K562 (cell line): Measurements from ENCODE around the gene NR6A1. TPM values are rescaled to one million over a fixed set of nuclear protein-coding genes. Genes with fewer than 3 reads are reported as not detected.

Experiments used
- ATAC-seq: fragments of 200-7000 bp; cut with Tn5 transposase; 3 replicates; pipeline ENCODE4 v1.9.1; 2020; ENCODE audit warnings: moderate library complexity
- BruUV-seq: library from RNA; stranded (reverse); fragments of 400-500 nt; replicated peaks from 2 replicates; lab custom pipeline; 2021; lab: Mats Ljungman, UMichigan
- CTCF ChIA-PET: fragments of 300-600 bp; formaldehyde crosslinking; extraction: SDS; loops from one replicate; lab custom pipeline; 2021; ENCODE audit warnings: low intra/inter-chr PET ratio; lab: Yijun Ruan, JAX
- POLR2A ChIA-PET: fragments of 300-600, 350-650 bp; sonication (Branson Sonifier 250); formaldehyde crosslinking; extraction: SDS; loops from one replicate; lab custom pipeline; 2021; ENCODE audit warnings: antibody characterized with exemption, inconsistent platforms; lab: Yijun Ruan, JAX
- DNase-seq, 4 experiments: peaks; one replicate each; pipeline versions ENCODE4 v3.0.0 to v3.0.0-alpha.2; 2011 to 2018; ENCODE audit warnings: low spot score in 3 of 4, mixed read lengths in 3 of 4; ENCODE audit errors: extremely low read depth in 1 of 4
- FAIRE-seq: peaks from 2 replicates; lab custom pipeline; 2011; peaks lifted over from hg19 to GRCh38; lab: Jason Lieb, UNC
- H2AFZ ChIP-seq: 2 replicates; pipeline ENCODE4 v1.6.0; 2011; ENCODE audit warnings: low read depth, low read length, control low read depth, inconsistent platforms
- H3K27ac ChIP-seq: fragments of 200-600 bp; 3 replicates; pipeline ENCODE4 v1.8.0; 2011; ENCODE audit warnings: low read depth, mild to moderate bottlenecking, control low read depth, inconsistent platforms, low read length, moderate library complexity, mixed read lengths; ENCODE audit errors: extremely low read depth
- H3K27me3 ChIP-seq, 2 experiments: fragments of 300-600 bp in 1 of 2; 2 replicates in 1 of 2; 3 replicates in 1 of 2; pipeline versions ENCODE4 v1.6.0 to v1.8.0; 2011; ENCODE audit warnings: inconsistent platforms in 2 of 2, low read length in 2 of 2, mild to moderate bottlenecking in 1 of 2, mixed read lengths in 1 of 2, moderate library complexity in 1 of 2; ENCODE audit not compliant: control insufficient read depth in 2 of 2, insufficient read depth in 2 of 2
- H3K36me3 ChIP-seq: fragments of 300-600 bp; 3 replicates; pipeline ENCODE4 v1.8.0; 2011; ENCODE audit warnings: mild to moderate bottlenecking, low read length, inconsistent platforms; ENCODE audit not compliant: control insufficient read depth, insufficient read depth
- H3K4me1 ChIP-seq, 2 experiments: fragments of 200-600 bp in 1 of 2; replicated peaks in 1 of 2; 2 replicates in 1 of 2; 3 replicates in 1 of 2; pipeline versions ENCODE4 v1.5.1 to v1.8.0; 2011; ENCODE audit warnings: inconsistent platforms in 2 of 2, low read length in 2 of 2, mild to moderate bottlenecking in 1 of 2, mixed read lengths in 1 of 2, moderate library complexity in 1 of 2; ENCODE audit not compliant: control insufficient read depth in 2 of 2, insufficient read depth in 2 of 2
- H3K4me2 ChIP-seq: 2 replicates; pipeline ENCODE4 v1.6.1; 2011; ENCODE audit warnings: low read length, control low read depth, inconsistent platforms, mixed read lengths; ENCODE audit not compliant: insufficient read depth
- H3K4me3 ChIP-seq: fragments of 200-600 bp; sonication (generic), shearing (Covaris generic); 2 replicates; pipeline ENCODE4 v1.5.1; 2016; ENCODE audit warnings: control low read depth, inconsistent platforms
- H3K79me2 ChIP-seq: fragments of 200-600 bp; 3 replicates; pipeline ENCODE4 v1.8.0; 2011; ENCODE audit warnings: low read length, inconsistent platforms; ENCODE audit not compliant: control insufficient read depth, insufficient read depth
- H3K9ac ChIP-seq, 2 experiments: 2 replicates each; pipeline versions ENCODE4 v1.6.0 to v1.6.1; 2011; ENCODE audit warnings: low read depth in 2 of 2, low read length in 2 of 2, control low read depth in 1 of 2, inconsistent platforms in 1 of 2, mild to moderate bottlenecking in 1 of 2, mixed read lengths in 1 of 2; ENCODE audit not compliant: insufficient read depth in 1 of 2
- H3K9me1 ChIP-seq: one replicate; pipeline ENCODE4 v1.6.0; 2011; ENCODE audit warnings: inconsistent platforms, mild to moderate bottlenecking, low read length, moderate library complexity; ENCODE audit not compliant: control insufficient read depth, insufficient read depth
- H3K9me3 ChIP-seq: replicated peaks from 2 replicates; pipeline ENCODE4 v1.5.1; 2011; ENCODE audit warnings: low read depth, low read length, inconsistent platforms; ENCODE audit not compliant: control insufficient read depth, insufficient read depth
- H4K20me1 ChIP-seq: replicated peaks from 2 replicates; pipeline ENCODE4 v1.6.1; 2011; ENCODE audit warnings: low read length, inconsistent platforms, mixed read lengths; ENCODE audit not compliant: control insufficient read depth, insufficient read depth
- CBFA2T2 ChIP-seq: fragments of 450-650 bp; conservative IDR thresholded peaks from 2 replicates; pipeline ENCODE4 v1.6.1; 2017; ENCODE audit warnings: mild to moderate bottlenecking
- IFI16 ChIP-seq: fragments of 250-450 bp; sonication (Bioruptor Pico); IDR thresholded peaks from 2 replicates; pipeline ENCODE4 v2.1.2; 2022; ENCODE audit warnings: mild to moderate bottlenecking, inconsistent platforms
- NFIC ChIP-seq: fragments of 450-650 bp; IDR thresholded peaks from 2 replicates; pipeline ENCODE4 v1.6.1; 2017; ENCODE audit warnings: mild to moderate bottlenecking, inconsistent platforms
- PHF8 ChIP-seq: fragments of 200-600 bp; sonication (generic); IDR thresholded peaks from 2 replicates; pipeline ENCODE4 v1.6.1; 2012; ENCODE audit warnings: mixed run types, mild to moderate bottlenecking, inconsistent platforms, low read length, moderate library complexity, borderline replicate concordance
- POLR2AphosphoS5 ChIP-seq: IDR thresholded peaks from 2 replicates; pipeline ENCODE4 v1.6.1; 2011; ENCODE audit warnings: mild to moderate bottlenecking, low read depth, low read length, moderate library complexity; ENCODE audit not compliant: control insufficient read depth, insufficient read depth
- SMAD4 ChIP-seq: fragments of 250-450 bp; sonication (Bioruptor Pico); conservative IDR thresholded peaks from 2 replicates; pipeline ENCODE4 v1.8.0; 2021; ENCODE audit warnings: inconsistent platforms, mild to moderate bottlenecking, moderate library complexity
- XRCC5 ChIP-seq: fragments of 200-400 bp; formaldehyde crosslinking; IDR thresholded peaks from 2 replicates; pipeline ENCODE4 v1.6.1; 2017; ENCODE audit warnings: low read depth, mild to moderate bottlenecking, low read length
- ZNF583 ChIP-seq: fragments of 250-450 bp; sonication (Bioruptor Pico); IDR thresholded peaks from 2 replicates; pipeline ENCODE4 v1.4.0; 2020
- WGBS: fragments of 100-300 bp; shearing (Covaris generic); methylation state at CpG from one replicate; pipeline ENCODE4 v1.1.6; 2016; ENCODE audit warnings: low coverage, mixed read lengths; ENCODE audit not compliant: insufficient coverage; ENCODE audit errors: missing lambda C conversion rate; 5-methylcytosine and 5-hydroxymethylcytosine counted together
- in situ Hi-C: fragments of 300-500 bp; cut with MboI; formaldehyde crosslinking; loops from 4 replicates; pipeline ENCODE4 v1.15.0; 2018; ENCODE audit warnings: inconsistent platforms, mixed read lengths
- intact Hi-C: fragments of 100-400 bp; cut with micrococcal nuclease; formaldehyde crosslinking; loops from 2 replicates; pipeline ENCODE4 v1.14.2; 2022
- polyA plus RNA-seq, 8 experiments: library from polyadenylated mRNA; depleted of rRNA in 4 of 8; stranded (reverse) in 5 of 8; unstranded in 3 of 8; fragments of >200 nt; fragmentation: Nextera tagmentation in 2 of 8; fragmentation: Illumina TruSeq in 1 of 8; extraction: Ambion mirVana in 2 of 8; extraction: Trizol in 1 of 8; gene quantifications; 2 replicates each; pipeline versions ENCODE4 v1.2.1 to v1.2.3, GENCODE V29; 2011 to 2014; ENCODE audit warnings: inconsistent platforms in 1 of 8, missing spikeins in 1 of 8
- total RNA-seq, 7 experiments: library from RNA; depleted of rRNA in 6 of 7; stranded (reverse); fragments of >200 nt in 6 of 7; fragmentation: Illumina TruSeq in 2 of 7; extraction: Trizol in 2 of 7; gene quantifications; 2 replicates each; pipeline versions ENCODE4 v1.2.1 to v1.2.3, GENCODE V29; 2011 to 2021; ENCODE audit warnings: low replicate concordance in 1 of 7
- TF ChIP-seq, protein P1 (sequence below): sonication (generic); formaldehyde crosslinking; IDR thresholded peaks from 2 replicates; pipeline ENCODE4 v1.9.0; 2022; ENCODE audit warnings: mild to moderate bottlenecking, missing genetic modification reagents
- TF ChIP-seq, protein P2 (sequence below): fragments of 200-800 bp; sonication (Bioruptor generic); IDR thresholded peaks from 2 replicates; pipeline ENCODE4 v1.6.1; 2017; ENCODE audit warnings: missing genetic modification characterization, missing compliant biosample characterization
- TF ChIP-seq, protein P3 (sequence below): fragments of 250-450 bp; sonication (Bioruptor Pico); IDR thresholded peaks from 2 replicates; pipeline ENCODE4 v1.8.0; 2022; ENCODE audit warnings: moderate library complexity, mild to moderate bottlenecking, inconsistent platforms
- TF ChIP-seq, protein P4 (sequence below), 2 experiments: fragments of 450-650 bp in 1 of 2; sonication (generic) in 1 of 2; formaldehyde crosslinking in 1 of 2; IDR thresholded peaks in 1 of 2; conservative IDR thresholded peaks in 1 of 2; 2 replicates each; pipeline versions ENCODE4 v1.6.1 to v1.8.1; 2016 to 2023; ENCODE audit warnings: mild to moderate bottlenecking in 2 of 2, moderate library complexity in 2 of 2, inconsistent platforms in 1 of 2, missing genetic modification reagents in 1 of 2

Gene NR6A1
- total and polyA plus RNA-seq, 9 of the 15 experiments (the other 6 are each of a cell fraction or from before 2014, with no cell fraction given): 9.7 to 55.4 (median 28.3) TPM

DNA sequence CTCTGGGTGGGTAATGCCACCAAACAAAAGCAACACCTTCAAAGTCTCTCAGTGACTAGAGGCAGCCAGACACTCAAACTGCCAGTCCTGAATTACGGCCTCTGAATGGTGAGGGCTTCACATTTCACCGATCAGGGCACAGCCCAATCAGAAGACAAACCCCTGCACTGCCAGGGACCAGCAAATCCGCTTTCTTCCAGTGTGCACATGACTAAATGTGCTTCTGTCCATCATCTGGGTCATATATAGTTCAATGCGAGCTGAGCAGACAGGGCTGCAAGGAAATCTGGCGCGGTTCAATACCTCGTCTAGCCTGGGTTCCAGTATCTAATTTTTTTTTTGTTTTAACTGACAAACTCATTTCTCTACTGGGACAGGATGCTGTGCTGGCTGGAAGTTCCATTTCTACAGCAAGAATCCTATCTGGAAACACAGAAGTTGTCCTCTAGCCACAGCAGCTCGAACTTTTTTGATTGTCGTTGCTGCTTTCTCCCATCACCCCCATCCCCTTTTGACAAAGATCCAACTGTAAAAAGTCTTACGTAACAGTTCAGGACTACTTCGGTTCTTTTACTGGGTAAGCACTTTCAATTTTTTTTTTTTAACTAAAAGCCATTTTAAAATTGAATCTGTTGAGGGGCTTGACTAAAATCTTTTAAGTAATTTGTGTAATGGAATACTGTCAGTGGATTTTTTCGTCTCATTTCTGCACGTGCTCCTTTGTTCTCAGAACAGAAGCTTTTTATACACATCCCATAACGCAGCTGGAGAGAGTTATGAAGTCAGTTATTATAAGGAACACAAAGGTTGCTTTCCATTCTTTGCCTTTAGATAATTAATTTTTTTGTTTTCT is 112.7 kb downstream of the NR6A1 start:
- intact Hi-C loops: loop anchor here (2.0 kb wide), 1 partner anchor 40 kb away; no protein-coding TSS in a partner anchor
- in situ Hi-C loops: no loop called here
- Histone ChIP-seq H2AFZ (peak overlapping the region; percentile 85), H3K79me2 (peaks cover 84% of the 10 kb centered on the region), H3K9ac (peak overlapping the region; percentile 63 to 75; a peak in 3 of 4 replicates), H3K9me1 (no peaks in the 10 kb centered on the region), H3K36me3 (peaks cover 2% of the 10 kb centered on the region; the same call in 2 of the 3 replicates), H3K4me2 (peak overlapping the region; percentile 83), H3K27me3 (no peaks in the 10 kb centered on the region), H3K27ac (peak overlapping the region; percentile 86), H4K20me1 (no peaks in the 10 kb centered on the region), H3K4me3 (peak overlapping the region; percentile 39), H3K9me3 (no peaks in the 10 kb centered on the region), H3K4me1 (peaks cover 0 to 34% of the 10 kb centered on the region in 2 experiments; a peak in 4 of 5 replicates)
- ATAC-seq: peak; percentile 89
- CTCF ChIA-PET: no interaction called here
- FAIRE-seq: peak; percentile 91
- DNase-seq: peak; percentile 23 to 88 (median 55)
- 2% methylated on average over 14 of the region's 14 CpGs for WGBS
- POLR2A ChIA-PET: interaction anchor here (0.7 to 3.1 kb wide), 14 partner anchors 7 to 174 kb away, joined by 3 to 16 read pairs (median 4); no protein-coding TSS in a partner anchor
- BruUV-seq: TSS peak; percentile 81
- TF ChIP-seq, protein P1, sequence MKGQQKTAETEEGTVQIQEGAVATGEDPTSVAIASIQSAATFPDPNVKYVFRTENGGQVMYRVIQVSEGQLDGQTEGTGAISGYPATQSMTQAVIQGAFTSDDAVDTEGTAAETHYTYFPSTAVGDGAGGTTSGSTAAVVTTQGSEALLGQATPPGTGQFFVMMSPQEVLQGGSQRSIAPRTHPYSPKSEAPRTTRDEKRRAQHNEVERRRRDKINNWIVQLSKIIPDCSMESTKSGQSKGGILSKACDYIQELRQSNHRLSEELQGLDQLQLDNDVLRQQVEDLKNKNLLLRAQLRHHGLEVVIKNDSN (CRISPR knock-in tag): peak; percentile 87
- TF ChIP-seq CBFA2T2 (0 out of 2 replicates have a peak, but pooled peaks have one; percentile 13), NFIC (peak; percentile 43), POLR2AphosphoS5 (peak; percentile 79), PHF8 (0 out of 2 replicates have a peak, but pooled peaks have one; percentile 16), XRCC5 (0 out of 2 replicates have a peak, but pooled peaks have one; percentile 19), SMAD4 (CRISPR knock-in tag) (peak; percentile 19; the same call in 1 of the 2 replicates), IFI16 (CRISPR knock-in tag) (no peak), ZNF583 (CRISPR knock-in tag) (no peak)
- TF ChIP-seq, protein P2, sequence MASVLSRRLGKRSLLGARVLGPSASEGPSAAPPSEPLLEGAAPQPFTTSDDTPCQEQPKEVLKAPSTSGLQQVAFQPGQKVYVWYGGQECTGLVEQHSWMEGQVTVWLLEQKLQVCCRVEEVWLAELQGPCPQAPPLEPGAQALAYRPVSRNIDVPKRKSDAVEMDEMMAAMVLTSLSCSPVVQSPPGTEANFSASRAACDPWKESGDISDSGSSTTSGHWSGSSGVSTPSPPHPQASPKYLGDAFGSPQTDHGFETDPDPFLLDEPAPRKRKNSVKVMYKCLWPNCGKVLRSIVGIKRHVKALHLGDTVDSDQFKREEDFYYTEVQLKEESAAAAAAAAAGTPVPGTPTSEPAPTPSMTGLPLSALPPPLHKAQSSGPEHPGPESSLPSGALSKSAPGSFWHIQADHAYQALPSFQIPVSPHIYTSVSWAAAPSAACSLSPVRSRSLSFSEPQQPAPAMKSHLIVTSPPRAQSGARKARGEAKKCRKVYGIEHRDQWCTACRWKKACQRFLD (CRISPR knock-in tag): peak; percentile 59; the same call in 1 of the 2 replicates
- TF ChIP-seq, protein P3, sequence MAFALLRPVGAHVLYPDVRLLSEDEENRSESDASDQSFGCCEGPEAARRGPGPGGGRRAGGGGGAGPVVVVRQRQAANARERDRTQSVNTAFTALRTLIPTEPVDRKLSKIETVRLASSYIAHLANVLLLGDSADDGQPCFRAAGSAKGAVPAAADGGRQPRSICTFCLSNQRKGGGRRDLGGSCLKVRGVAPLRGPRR (CRISPR knock-in tag): 0 out of 2 replicates have a peak, but pooled peaks have one; percentile 16
- TF ChIP-seq, protein P4, sequence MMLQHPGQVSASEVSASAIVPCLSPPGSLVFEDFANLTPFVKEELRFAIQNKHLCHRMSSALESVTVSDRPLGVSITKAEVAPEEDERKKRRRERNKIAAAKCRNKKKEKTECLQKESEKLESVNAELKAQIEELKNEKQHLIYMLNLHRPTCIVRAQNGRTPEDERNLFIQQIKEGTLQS (IDR thresholded peaks at IDR 0.05): peak; percentile 28; the same call in 1 of the 2 replicates
- TF ChIP-seq, protein P4 (CRISPR knock-in tag; conservative IDR thresholded peaks at IDR 0.05): no peak
